K562 (cell line): ENCODE results near the gene CNIH1. TPM values are rescaled to one million over a fixed set of nuclear protein-coding genes. Genes with fewer than 3 reads are reported as not detected.

Experiments
- ATAC-seq: fragments of 200-7000 bp; cut with Tn5 transposase; 3 replicates; pipeline ENCODE4 v1.9.1; 2020; ENCODE audit warnings: moderate library complexity
- BruUV-seq: library from RNA; stranded (reverse); fragments of 400-500 nt; replicated peaks from 2 replicates; lab custom pipeline; 2021; lab: Mats Ljungman, UMichigan
- CTCF ChIA-PET: fragments of 300-600 bp; formaldehyde crosslinking; extraction: SDS; loops from one replicate; lab custom pipeline; 2021; ENCODE audit warnings: low intra/inter-chr PET ratio; lab: Yijun Ruan, JAX
- POLR2A ChIA-PET: fragments of 300-600, 350-650 bp; sonication (Branson Sonifier 250); formaldehyde crosslinking; extraction: SDS; loops from one replicate; lab custom pipeline; 2021; ENCODE audit warnings: antibody characterized with exemption, inconsistent platforms; lab: Yijun Ruan, JAX
- DNase-seq, 4 experiments: peaks; one replicate each; pipeline versions ENCODE4 v3.0.0 to v3.0.0-alpha.2; 2011 to 2018; ENCODE audit warnings: low spot score in 3 of 4, mixed read lengths in 3 of 4; ENCODE audit errors: extremely low read depth in 1 of 4
- FAIRE-seq: peaks from 2 replicates; lab custom pipeline; 2011; peaks lifted over from hg19 to GRCh38; lab: Jason Lieb, UNC
- H2AFZ ChIP-seq: 2 replicates; pipeline ENCODE4 v1.6.0; 2011; ENCODE audit warnings: low read depth, low read length, control low read depth, inconsistent platforms
- H3K27ac ChIP-seq: fragments of 200-600 bp; 3 replicates; pipeline ENCODE4 v1.8.0; 2011; ENCODE audit warnings: low read depth, mild to moderate bottlenecking, control low read depth, inconsistent platforms, low read length, moderate library complexity, mixed read lengths; ENCODE audit errors: extremely low read depth
- H3K27me3 ChIP-seq, 2 experiments: fragments of 300-600 bp in 1 of 2; 2 replicates in 1 of 2; 3 replicates in 1 of 2; pipeline versions ENCODE4 v1.6.0 to v1.8.0; 2011; ENCODE audit warnings: inconsistent platforms in 2 of 2, low read length in 2 of 2, mild to moderate bottlenecking in 1 of 2, mixed read lengths in 1 of 2, moderate library complexity in 1 of 2; ENCODE audit not compliant: control insufficient read depth in 2 of 2, insufficient read depth in 2 of 2
- H3K36me3 ChIP-seq: fragments of 300-600 bp; 3 replicates; pipeline ENCODE4 v1.8.0; 2011; ENCODE audit warnings: mild to moderate bottlenecking, low read length, inconsistent platforms; ENCODE audit not compliant: control insufficient read depth, insufficient read depth
- H3K4me1 ChIP-seq, 2 experiments: fragments of 200-600 bp in 1 of 2; replicated peaks in 1 of 2; 2 replicates in 1 of 2; 3 replicates in 1 of 2; pipeline versions ENCODE4 v1.5.1 to v1.8.0; 2011; ENCODE audit warnings: inconsistent platforms in 2 of 2, low read length in 2 of 2, mild to moderate bottlenecking in 1 of 2, mixed read lengths in 1 of 2, moderate library complexity in 1 of 2; ENCODE audit not compliant: control insufficient read depth in 2 of 2, insufficient read depth in 2 of 2
- H3K4me2 ChIP-seq: 2 replicates; pipeline ENCODE4 v1.6.1; 2011; ENCODE audit warnings: low read length, control low read depth, inconsistent platforms, mixed read lengths; ENCODE audit not compliant: insufficient read depth
- H3K4me3 ChIP-seq: fragments of 200-600 bp; sonication (generic), shearing (Covaris generic); 2 replicates; pipeline ENCODE4 v1.5.1; 2016; ENCODE audit warnings: control low read depth, inconsistent platforms
- H3K79me2 ChIP-seq: fragments of 200-600 bp; 3 replicates; pipeline ENCODE4 v1.8.0; 2011; ENCODE audit warnings: low read length, inconsistent platforms; ENCODE audit not compliant: control insufficient read depth, insufficient read depth
- H3K9ac ChIP-seq, 2 experiments: 2 replicates each; pipeline versions ENCODE4 v1.6.0 to v1.6.1; 2011; ENCODE audit warnings: low read depth in 2 of 2, low read length in 2 of 2, control low read depth in 1 of 2, inconsistent platforms in 1 of 2, mild to moderate bottlenecking in 1 of 2, mixed read lengths in 1 of 2; ENCODE audit not compliant: insufficient read depth in 1 of 2
- H3K9me1 ChIP-seq: one replicate; pipeline ENCODE4 v1.6.0; 2011; ENCODE audit warnings: inconsistent platforms, mild to moderate bottlenecking, low read length, moderate library complexity; ENCODE audit not compliant: control insufficient read depth, insufficient read depth
- H3K9me3 ChIP-seq: replicated peaks from 2 replicates; pipeline ENCODE4 v1.5.1; 2011; ENCODE audit warnings: low read depth, low read length, inconsistent platforms; ENCODE audit not compliant: control insufficient read depth, insufficient read depth
- H4K20me1 ChIP-seq: replicated peaks from 2 replicates; pipeline ENCODE4 v1.6.1; 2011; ENCODE audit warnings: low read length, inconsistent platforms, mixed read lengths; ENCODE audit not compliant: control insufficient read depth, insufficient read depth
- ARID3B ChIP-seq: fragments of 250-450 bp; sonication (Bioruptor Pico); IDR thresholded peaks from 2 replicates; pipeline ENCODE4 v1.4.0; 2020; ENCODE audit warnings: borderline replicate concordance
- ELF4 ChIP-seq: fragments of 450-650 bp; formaldehyde crosslinking; IDR thresholded peaks from 2 replicates; pipeline ENCODE4 v1.4.0; 2022; ENCODE audit warnings: missing genetic modification characterization
- RBM39 ChIP-seq: fragments of 200-400 bp; formaldehyde crosslinking; optimal IDR thresholded peaks from 2 replicates; pipeline ENCODE3; 2018; ENCODE audit warnings: low read depth, low read length
- TFAP4 ChIP-seq: sonication (generic); formaldehyde crosslinking; IDR thresholded peaks from 2 replicates; pipeline ENCODE4 v1.8.0; 2022; ENCODE audit warnings: missing genetic modification reagents, mild to moderate bottlenecking, moderate library complexity, borderline replicate concordance
- ZBTB1 ChIP-seq: sonication (generic); formaldehyde crosslinking; IDR thresholded peaks from 2 replicates; pipeline ENCODE4 v1.8.1; 2023; ENCODE audit warnings: missing genetic modification reagents, low read depth, mild to moderate bottlenecking, borderline replicate concordance
- ZNF174 ChIP-seq: fragments of 250-450 bp; sonication (Bioruptor Pico); IDR thresholded peaks from 2 replicates; pipeline ENCODE4 v1.4.0; 2020; ENCODE audit warnings: mild to moderate bottlenecking
- ZNF778 ChIP-seq: fragments of 450-650 bp; formaldehyde crosslinking; IDR thresholded peaks from 2 replicates; pipeline ENCODE4 v1.4.0; 2020; ENCODE audit warnings: mild to moderate bottlenecking, moderate library complexity
- WGBS: fragments of 100-300 bp; shearing (Covaris generic); methylation state at CpG from one replicate; pipeline ENCODE4 v1.1.6; 2016; ENCODE audit warnings: low coverage, mixed read lengths; ENCODE audit not compliant: insufficient coverage; ENCODE audit errors: missing lambda C conversion rate; 5-methylcytosine and 5-hydroxymethylcytosine counted together
- in situ Hi-C: fragments of 300-500 bp; cut with MboI; formaldehyde crosslinking; loops from 4 replicates; pipeline ENCODE4 v1.15.0; 2018; ENCODE audit warnings: inconsistent platforms, mixed read lengths
- intact Hi-C: fragments of 100-400 bp; cut with micrococcal nuclease; formaldehyde crosslinking; loops from 2 replicates; pipeline ENCODE4 v1.14.2; 2022
- polyA plus RNA-seq, 8 experiments: library from polyadenylated mRNA; depleted of rRNA in 4 of 8; stranded (reverse) in 5 of 8; unstranded in 3 of 8; fragments of >200 nt; fragmentation: Nextera tagmentation in 2 of 8; fragmentation: Illumina TruSeq in 1 of 8; extraction: Ambion mirVana in 2 of 8; extraction: Trizol in 1 of 8; gene quantifications; 2 replicates each; pipeline versions ENCODE4 v1.2.1 to v1.2.3, GENCODE V29; 2011 to 2014; ENCODE audit warnings: inconsistent platforms in 1 of 8, missing spikeins in 1 of 8
- total RNA-seq, 7 experiments: library from RNA; depleted of rRNA in 6 of 7; stranded (reverse); fragments of >200 nt in 6 of 7; fragmentation: Illumina TruSeq in 2 of 7; extraction: Trizol in 2 of 7; gene quantifications; 2 replicates each; pipeline versions ENCODE4 v1.2.1 to v1.2.3, GENCODE V29; 2011 to 2021; ENCODE audit warnings: low replicate concordance in 1 of 7
- TF ChIP-seq, protein P1 (sequence below), 2 experiments: IDR thresholded peaks in 1 of 2; conservative IDR thresholded peaks in 1 of 2; 2 replicates each; pipeline ENCODE4 v1.6.1; 2016; ENCODE audit warnings: low read depth in 2 of 2, mild to moderate bottlenecking in 1 of 2, missing compliant biosample characterization in 1 of 2, missing genetic modification characterization in 1 of 2, moderate library complexity in 1 of 2

Gene CNIH1
- total and polyA plus RNA-seq, 9 of the 15 experiments (the other 6 are each of a cell fraction or from before 2014, with no cell fraction given) = 13.9 to 283 (median 77.3) TPM

DNA sequence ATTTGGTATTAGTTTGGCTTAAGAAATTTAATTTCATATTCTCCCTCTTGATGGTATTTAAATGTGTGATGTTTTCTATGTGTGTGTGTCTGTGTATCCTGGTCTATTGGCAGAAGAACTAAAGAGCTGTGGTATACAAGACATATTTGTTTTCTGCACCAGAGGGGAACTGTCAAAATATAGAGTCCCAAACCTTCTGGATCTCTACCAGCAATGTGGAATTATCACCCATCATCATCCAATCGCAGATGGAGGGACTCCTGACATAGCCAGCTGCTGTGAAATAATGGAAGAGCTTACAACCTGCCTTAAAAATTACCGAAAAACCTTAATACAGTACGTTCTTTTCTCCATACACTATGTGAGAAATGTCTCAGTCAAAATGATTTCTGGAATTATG lies 29.8 kb downstream of the CNIH1 start:
- Histone ChIP-seq H3K27me3 (no peaks in the 10 kb centered on the region), H3K4me3 (no peak overlapping the region), H3K9me1 (no peaks in the 10 kb centered on the region), H3K36me3 (peaks cover 49% of the 10 kb centered on the region; the same call in 1 of the 3 replicates), H3K79me2 (no peaks in the 10 kb centered on the region), H2AFZ (no peak overlapping the region), H3K4me2 (no peak overlapping the region), H3K9ac (no peak overlapping the region), H3K4me1 (no peaks in the 10 kb centered on the region), H4K20me1 (no peaks in the 10 kb centered on the region), H3K9me3 (no peaks in the 10 kb centered on the region), H3K27ac (no peak overlapping the region)
- WGBS = 76% methylated on average over 3 of the region's 3 CpGs
- in situ Hi-C loops (no loop called here), intact Hi-C loops (no loop called here)
- ATAC-seq = no peak
- CTCF ChIA-PET = no interaction called here
- no peak for DNase-seq
- BruUV-seq = no TSS peak
- FAIRE-seq = no peak
- POLR2A ChIA-PET = interaction anchor here (1.9 kb wide), 1 partner anchor 24 kb away, joined by 5 read pairs; no protein-coding TSS in a partner anchor
- TF ChIP-seq ARID3B = no peak

DNA sequence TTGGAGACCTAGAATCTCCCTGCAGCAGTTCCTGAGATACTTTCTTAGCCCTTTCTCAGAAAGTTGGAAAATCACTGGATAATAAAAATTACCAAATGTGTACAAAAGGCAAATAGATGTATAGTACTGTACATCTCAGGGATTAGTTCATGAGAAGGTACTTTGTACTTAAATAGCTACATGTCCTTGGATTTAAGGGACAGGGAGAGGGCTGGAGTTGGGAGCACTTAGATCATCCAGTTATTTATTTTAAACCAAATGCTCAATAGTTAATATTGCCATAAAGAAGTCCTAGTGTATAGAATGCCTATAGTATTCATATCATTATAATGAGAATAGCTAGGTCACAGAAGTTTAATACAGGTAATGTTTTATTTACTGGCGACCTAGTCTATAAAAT lies 31.0 kb downstream of the CNIH1 start:
- intact Hi-C loops (no loop called here), in situ Hi-C loops (no loop called here)
- ATAC-seq (no peak), DNase-seq (no peak), FAIRE-seq (no peak)
- H3K9me1 ChIP-seq = no peaks in the 10 kb centered on the region
- no peaks in the 10 kb centered on the region for H3K27me3 ChIP-seq
- H3K4me2 ChIP-seq = no peak overlapping the region
- ChIA-PET CTCF (no interaction called here), POLR2A (interaction anchor here (0.6 kb wide), 1 partner anchor 100 kb away, joined by 3 read pairs; no protein-coding TSS in a partner anchor)
- no peak overlapping the region for H3K27ac ChIP-seq
- H3K4me3 ChIP-seq = no peak overlapping the region
- H4K20me1 ChIP-seq = no peaks in the 10 kb centered on the region
- 82% methylated on average over 1 of the region's 1 CpG for WGBS
- H3K9ac ChIP-seq = no peak overlapping the region
- H3K4me1 ChIP-seq = no peaks in the 10 kb centered on the region
- no peaks in the 10 kb centered on the region for H3K79me2 ChIP-seq
- H3K9me3 ChIP-seq = no peaks in the 10 kb centered on the region
- no TSS peak for BruUV-seq
- H2AFZ ChIP-seq = no peak overlapping the region
- H3K36me3 ChIP-seq = peaks cover 46% of the 10 kb centered on the region; the same call in 1 of the 3 replicates
- TF ChIP-seq TFAP4 (no peak), ZNF778 (CRISPR knock-in tag) (no peak), ELF4 (CRISPR knock-in tag) (no peak), ZBTB1 (CRISPR knock-in tag) (no peak), RBM39 (no peak), ZNF174 (CRISPR knock-in tag) (no peak)
- TF ChIP-seq, protein P1, sequence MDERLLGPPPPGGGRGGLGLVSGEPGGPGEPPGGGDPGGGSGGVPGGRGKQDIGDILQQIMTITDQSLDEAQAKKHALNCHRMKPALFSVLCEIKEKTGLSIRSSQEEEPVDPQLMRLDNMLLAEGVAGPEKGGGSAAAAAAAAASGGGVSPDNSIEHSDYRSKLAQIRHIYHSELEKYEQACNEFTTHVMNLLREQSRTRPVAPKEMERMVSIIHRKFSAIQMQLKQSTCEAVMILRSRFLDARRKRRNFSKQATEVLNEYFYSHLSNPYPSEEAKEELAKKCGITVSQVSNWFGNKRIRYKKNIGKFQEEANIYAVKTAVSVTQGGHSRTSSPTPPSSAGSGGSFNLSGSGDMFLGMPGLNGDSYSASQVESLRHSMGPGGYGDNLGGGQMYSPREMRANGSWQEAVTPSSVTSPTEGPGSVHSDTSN (CRISPR knock-in tag; IDR thresholded peaks at IDR 0.05; ENCODE audit: low read depth) = no peak
- TF ChIP-seq, protein P1 (tag; conservative IDR thresholded peaks at IDR 0.05; ENCODE audit: low read depth) = no peak
